HG03095 (cell line): ENCODE measurements around the gene SARDH.
"Not testable (repeated sequence)": the region's sequence is repeated elsewhere in the genome, so short reads cannot be mapped to it uniquely, and the experiment has no call there.

Experiments used
- ATAC-seq: cut with Tn5 transposase; IDR thresholded peaks from one replicate; pipeline ENCODE4 v1.9.1; 2021; ENCODE audit warnings: moderate library complexity; ENCODE audit not compliant: unreplicated experiment

The SARDH gene

GRCh38 chr9:133761641-133762248, 23.6 kb upstream of the SARDH start:
- ATAC-seq: no peak

DNA sequence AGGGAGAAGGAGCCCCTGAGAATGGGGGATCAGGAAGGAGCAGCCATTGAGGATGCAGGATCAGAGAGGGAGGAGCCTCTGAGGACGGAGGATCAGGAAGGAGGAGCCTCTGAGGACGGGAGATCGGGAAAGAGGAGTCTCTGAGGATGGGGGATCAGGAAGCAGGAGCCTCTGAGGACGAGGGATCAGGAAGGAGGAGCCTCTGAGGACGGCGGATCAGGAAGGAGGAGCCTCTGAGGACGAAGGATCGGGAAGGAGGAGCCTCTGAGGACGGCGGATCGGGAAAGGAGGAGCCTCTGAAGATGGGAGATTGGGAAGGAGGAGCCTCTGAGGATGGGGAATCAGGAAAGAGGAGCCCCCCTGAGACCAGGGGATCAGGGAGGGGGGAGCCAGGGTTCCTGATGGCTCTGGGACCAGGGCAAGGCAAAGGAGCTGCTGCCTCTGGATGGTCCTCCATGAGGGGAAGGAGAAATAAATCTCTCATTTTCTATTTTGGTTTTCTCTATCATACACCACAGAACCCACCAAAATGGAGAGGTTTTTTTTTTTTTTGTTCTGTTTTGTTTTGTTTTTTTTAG, 22.6 kb upstream of the SARDH start:
- ATAC-seq: no peak

- no peak for ATAC-seq
These were observed 21.8 kb upstream of the SARDH start for GRCh38 chr9:133759946-133760345.

- ATAC-seq: no peak
These were observed 21.2 kb upstream of the SARDH start for GRCh38 chr9:133759146-133759900.

- ATAC-seq: no peak
These were observed 20.1 kb upstream of the SARDH start for GRCh38 chr9:133758228-133758627.

- no peak for ATAC-seq
These were observed 16.6 kb upstream of the SARDH start for GRCh38 chr9:133754688-133755227.

DNA sequence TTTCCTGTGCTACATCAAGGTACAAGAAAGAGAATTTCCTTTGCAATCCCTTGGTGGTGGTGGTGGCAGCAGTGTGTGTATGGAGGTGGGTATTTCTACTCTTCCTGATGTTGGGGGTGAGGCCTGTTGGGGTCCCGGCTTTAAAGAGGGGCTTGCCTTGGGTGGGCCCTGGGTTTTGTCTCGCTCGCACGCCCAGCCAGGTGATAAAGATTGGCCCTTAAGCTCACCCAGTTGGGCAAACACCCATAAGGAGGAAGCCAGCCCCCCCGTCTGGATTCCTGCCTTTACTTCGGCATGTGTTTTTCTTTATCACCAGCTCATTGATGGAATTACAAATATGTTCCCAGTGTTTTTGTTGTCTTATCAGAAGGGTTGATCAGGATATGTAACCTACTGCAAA, 16.0 kb upstream of the SARDH start:
- no peak for ATAC-seq

DNA sequence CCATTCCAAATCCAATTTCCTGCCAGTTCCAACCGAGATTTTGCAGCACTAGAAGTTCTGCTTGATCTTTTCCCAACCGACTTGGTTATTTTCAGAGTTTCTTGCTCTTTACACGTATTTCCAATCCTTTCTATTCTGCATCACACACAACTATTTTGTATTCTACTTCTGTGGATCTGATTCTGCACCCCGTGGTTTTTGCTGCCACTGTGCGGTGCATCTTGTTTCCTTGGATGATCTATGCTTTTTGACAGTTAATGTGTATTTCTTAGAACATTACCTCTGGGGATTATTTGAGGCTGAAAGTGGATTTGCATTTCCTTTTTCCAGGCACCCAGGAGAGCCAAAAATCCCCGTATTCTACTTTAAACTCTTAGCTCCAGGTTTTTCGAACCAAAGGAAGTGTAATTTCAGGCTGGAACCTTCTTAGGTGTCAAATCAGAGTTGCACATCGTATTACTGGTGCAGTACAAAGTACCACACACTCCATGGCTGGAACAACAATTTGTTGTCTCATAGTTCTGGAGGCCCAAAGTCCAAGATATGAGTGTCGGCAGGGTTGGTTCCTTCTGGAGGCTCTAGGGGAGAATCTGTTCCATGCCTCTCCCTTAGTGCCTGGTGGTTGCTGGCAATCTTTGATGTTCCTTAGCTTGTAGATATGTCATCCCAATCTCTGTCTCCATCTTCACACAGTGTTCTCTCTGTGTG, 14.7 kb upstream of the SARDH start:
- no peak for ATAC-seq

DNA sequence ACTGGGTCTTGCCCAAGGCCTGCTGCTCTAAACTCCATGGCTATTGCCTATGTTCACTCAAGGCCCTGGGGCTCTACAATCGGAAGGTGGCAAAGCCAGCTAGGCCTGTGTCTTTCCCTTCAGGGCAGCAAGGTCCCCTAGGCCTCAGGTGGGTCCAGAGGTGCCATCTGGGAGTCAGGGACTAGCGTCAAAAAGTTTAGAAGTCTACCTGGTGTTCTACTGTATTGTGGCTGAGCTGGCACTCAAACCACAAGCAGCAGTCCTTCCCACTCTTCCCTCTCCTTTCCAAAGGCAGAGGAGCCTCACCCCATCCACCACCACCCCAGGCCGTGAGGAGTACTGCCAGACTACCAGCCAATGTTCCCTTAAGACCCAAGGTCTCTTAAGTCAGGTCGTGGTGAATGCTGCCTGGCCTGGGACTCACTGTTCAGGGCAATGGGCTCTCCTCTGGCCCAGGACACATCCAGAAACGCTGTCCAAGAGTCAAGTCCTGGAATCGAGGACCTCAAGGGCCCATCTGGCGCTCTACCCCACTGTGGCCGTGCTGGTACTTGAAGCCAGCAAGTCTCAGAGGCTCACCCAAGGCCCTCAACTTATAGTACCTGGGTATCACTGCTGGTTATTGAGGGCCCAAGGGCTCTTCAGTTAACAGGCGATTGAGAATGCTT, 13.0 kb upstream of the SARDH start:
- no peak for ATAC-seq

DNA sequence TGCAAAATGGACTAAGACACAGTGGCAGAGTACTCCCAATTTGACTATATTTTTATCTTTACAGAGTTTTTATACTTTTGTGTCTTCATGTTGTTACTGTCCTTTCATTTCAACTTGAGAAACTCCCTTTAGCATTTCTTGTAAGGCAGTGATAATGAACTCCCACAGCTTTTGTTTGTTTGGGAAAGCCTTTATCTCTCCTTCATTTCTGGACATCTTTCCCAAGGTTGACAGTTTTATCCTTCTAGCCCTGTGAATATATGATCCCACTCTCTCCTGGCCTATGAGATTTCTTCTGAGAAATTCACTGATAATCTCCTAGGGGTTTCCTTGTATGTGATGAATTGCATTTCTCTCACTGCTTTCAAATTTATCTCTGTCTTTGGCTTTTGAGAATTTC, 9.2 kb upstream of the SARDH start:
- no peak for ATAC-seq

GRCh38 chr9:133744528-133744927, 6.4 kb upstream of the SARDH start:
- not testable (repeated sequence) for ATAC-seq

DNA sequence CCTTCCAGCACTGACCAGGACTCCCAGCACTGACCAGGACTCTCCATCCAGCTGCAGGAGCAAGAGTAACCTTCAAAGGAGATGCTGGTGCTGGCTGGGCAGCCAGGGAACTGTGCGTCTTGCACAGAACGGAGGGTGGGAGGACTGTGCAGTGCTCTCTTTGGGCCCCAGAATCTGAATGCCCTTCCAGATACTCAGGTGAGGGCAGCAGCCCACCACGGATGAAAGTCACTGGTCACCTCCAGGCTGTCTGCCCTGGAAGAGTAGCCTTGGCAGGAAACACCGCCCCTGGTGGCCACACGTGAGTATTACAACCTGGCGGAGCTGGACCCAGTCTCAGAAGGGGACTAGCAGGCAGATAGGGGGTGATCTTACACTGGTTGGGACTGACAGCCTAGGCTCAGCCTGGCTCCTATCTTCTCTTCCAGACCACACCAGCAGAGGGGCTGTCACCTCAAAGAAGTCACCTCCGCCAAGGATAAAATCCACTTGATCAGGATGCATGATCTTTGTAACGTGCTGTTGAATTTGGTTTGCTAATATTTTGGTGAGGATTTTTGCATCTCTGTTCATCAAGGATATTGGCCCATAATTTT, 4.8 kb upstream of the SARDH start:
- ATAC-seq: no peak

DNA sequence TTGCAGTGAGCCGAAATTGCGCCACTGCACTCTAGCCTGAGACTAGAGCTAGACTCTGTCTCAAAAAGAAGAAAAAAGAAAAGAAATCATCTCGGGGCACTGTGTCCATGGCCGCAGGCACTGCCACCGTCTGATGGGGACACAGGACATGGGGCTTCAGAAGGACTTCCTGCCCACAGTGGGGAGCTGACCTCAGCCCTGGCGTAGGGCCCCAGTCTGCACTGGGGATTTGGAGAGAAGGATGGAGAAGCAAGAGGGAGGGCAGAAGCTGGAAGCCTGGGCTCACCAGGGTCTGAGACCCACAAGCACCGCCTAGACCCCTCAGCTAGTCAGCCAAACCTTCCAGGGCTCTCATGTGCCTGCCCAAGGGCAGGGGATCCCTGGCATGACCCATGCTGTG, 4.1 kb upstream of the SARDH start:
- ATAC-seq: no peak

DNA sequence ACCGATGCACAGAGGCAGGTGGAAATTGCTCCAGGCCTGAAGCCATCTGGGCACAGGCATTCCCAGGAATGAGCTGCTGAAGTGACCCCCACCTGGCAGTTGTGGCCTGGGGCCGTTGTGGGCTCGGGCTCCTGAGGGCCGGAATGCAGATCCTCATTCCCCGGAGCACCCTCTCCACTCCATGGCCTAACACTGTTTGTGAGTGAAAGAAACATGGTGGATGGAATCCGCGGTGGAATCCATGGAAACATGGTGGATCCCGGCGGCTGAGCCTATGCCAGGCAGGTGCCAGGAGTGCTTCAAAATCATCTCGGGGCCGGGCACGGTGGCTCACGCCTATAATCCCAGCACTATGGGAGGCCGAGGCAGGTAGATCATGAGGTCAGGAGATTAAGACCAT, 3.6 kb upstream of the SARDH start:
- ATAC-seq: no peak

- no peak for ATAC-seq
These were observed 2.8 kb upstream of the SARDH start for GRCh38 chr9:133740911-133741310.

GRCh38 chr9:133739408-133740280, 1.5 kb upstream of the SARDH start:
- no peak for ATAC-seq

DNA sequence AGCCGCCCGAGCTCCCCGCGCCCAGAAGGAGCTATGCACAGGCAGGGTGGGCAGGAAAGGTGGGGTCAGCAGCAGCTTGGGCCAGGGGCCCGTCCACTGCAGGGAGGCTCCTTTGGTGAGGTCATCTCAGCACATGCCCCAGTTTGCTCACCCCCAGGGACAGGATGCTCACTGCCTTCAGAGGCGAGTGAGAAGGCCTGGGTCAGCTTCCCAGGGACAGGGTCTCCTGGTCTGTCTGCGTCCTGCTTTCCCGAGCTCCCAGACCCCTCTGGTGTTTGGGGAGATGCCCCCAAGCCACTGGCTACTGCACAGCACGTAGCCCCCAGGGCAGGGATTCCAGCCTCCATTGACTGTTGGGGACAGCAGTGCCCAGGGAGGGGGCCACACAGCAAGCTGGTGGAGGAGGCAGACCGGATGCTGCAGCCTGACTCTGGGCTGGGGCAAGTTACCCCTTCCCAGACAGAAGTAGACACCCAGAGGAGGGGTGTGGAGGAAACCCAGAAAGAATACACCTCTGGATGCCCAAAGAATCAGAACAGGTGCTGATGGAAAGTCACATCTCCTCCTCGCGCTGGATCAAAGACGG, 581 bp upstream of the SARDH start:
- no peak for ATAC-seq

DNA sequence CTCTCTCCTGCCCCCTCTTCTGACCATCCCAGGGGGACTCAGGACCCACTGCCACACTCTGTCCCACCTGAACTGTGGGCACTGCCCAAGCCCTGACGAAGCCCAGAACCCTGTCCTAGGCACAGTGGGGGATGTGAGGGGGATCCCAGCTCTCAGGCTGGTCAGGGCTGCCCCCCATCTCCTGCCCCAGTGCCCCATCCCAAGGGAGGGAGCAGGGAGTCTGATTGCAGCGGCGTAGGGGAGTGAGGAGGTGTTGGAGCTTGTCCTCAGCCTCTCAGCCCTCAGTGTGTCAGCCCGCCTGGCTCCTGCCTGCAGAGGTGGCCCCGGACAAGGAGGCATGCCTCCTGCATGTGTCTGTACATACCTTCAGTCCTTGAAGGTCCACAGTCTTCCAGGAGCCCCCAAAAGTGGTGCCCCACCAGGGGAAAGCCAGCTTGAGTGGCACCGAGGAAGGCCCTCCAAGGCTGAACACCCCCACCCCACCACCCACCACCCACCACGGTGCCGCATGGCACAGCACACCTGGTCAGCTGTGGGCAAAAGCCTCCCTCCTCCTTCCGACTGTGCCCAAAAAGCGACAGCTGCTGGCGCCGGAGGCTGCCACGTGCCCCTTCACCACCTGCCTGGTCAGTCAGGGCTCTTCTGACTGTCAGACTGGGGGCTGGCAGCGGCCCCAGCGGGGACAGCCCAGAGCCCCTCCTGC, 930 bp downstream of the SARDH start:
- ATAC-seq: no peak

GRCh38 chr9:133735931-133736330, 2.2 kb downstream of the SARDH start:
- ATAC-seq: no peak
